HepG2 (cell line): ENCODE data around the gene SKIDA1. TPM values are rescaled to one million over a fixed set of nuclear protein-coding genes. Genes with fewer than 3 reads are reported as not detected.
A peak's percentile ranks its signal among the peaks of the same experiment; 100 is the strongest.

ENCODE experiments used
- ARNTL ChIP-seq: sonication (generic); formaldehyde crosslinking; IDR thresholded peaks from 2 replicates; pipeline ENCODE4 v1.4.0; 2020; ENCODE audit warnings: mild to moderate bottlenecking, missing genetic modification reagents
- CHD4 ChIP-seq: fragments of 200-600 bp; sonication (generic); IDR thresholded peaks from 2 replicates; pipeline ENCODE4 v1.7.0; 2017; ENCODE audit warnings: mild to moderate bottlenecking, low read length, borderline replicate concordance
- ELF1 ChIP-seq: sonication (generic); formaldehyde crosslinking; IDR thresholded peaks from 2 replicates; pipeline ENCODE4 v1.4.0; 2020; ENCODE audit warnings: missing genetic modification reagents
- FOSL2 ChIP-seq: sonication (generic); formaldehyde crosslinking; IDR thresholded peaks from 2 replicates; pipeline ENCODE4 v1.4.0; 2020; ENCODE audit warnings: missing genetic modification reagents
- NFYB ChIP-seq: sonication (generic); formaldehyde crosslinking; IDR thresholded peaks from 2 replicates; pipeline ENCODE4 v1.4.0; 2020; ENCODE audit warnings: missing genetic modification reagents
- NKX3-1 ChIP-seq: sonication (generic); formaldehyde crosslinking; IDR thresholded peaks from 2 replicates; pipeline ENCODE4 v1.5.0; 2020; ENCODE audit warnings: missing genetic modification reagents
- ONECUT2 ChIP-seq: sonication (generic); formaldehyde crosslinking; IDR thresholded peaks from 2 replicates; pipeline ENCODE4 v1.4.0; 2020; ENCODE audit warnings: missing genetic modification reagents
- PAWR ChIP-seq: sonication (generic); formaldehyde crosslinking; IDR thresholded peaks from 2 replicates; pipeline ENCODE4 v1.4.0; 2020; ENCODE audit warnings: missing genetic modification reagents, mild to moderate bottlenecking, borderline replicate concordance
- SOX13 ChIP-seq, 3 experiments: fragments of 450-650 bp in 1 of 3; sonication (generic) in 1 of 3; formaldehyde crosslinking in 1 of 3; IDR thresholded peaks in 2 of 3; conservative IDR thresholded peaks in 1 of 3; 2 replicates each; pipeline versions ENCODE4 v1.5.0 to v1.6.1; 2016 to 2020; ENCODE audit warnings: antibody characterized with exemption in 1 of 3, mild to moderate bottlenecking in 1 of 3, missing compliant biosample characterization in 1 of 3, missing genetic modification reagents in 1 of 3, moderate library complexity in 1 of 3
- STAT6 ChIP-seq: sonication (generic); formaldehyde crosslinking; IDR thresholded peaks from 2 replicates; pipeline ENCODE4 v1.4.0; 2020; ENCODE audit warnings: missing genetic modification reagents, mild to moderate bottlenecking, borderline replicate concordance
- ZBTB21 ChIP-seq: sonication (generic); formaldehyde crosslinking; IDR thresholded peaks from 2 replicates; pipeline ENCODE4 v1.4.0; 2020; ENCODE audit warnings: missing genetic modification reagents
- ZNF160 ChIP-seq: sonication (generic); formaldehyde crosslinking; IDR thresholded peaks from 2 replicates; pipeline ENCODE4 v1.8.0; 2022; ENCODE audit warnings: mild to moderate bottlenecking, inconsistent platforms, missing genetic modification reagents
- ZNF354B ChIP-seq: sonication (generic); formaldehyde crosslinking; IDR thresholded peaks from 2 replicates; pipeline ENCODE4 v1.8.0; 2022; ENCODE audit warnings: mild to moderate bottlenecking, missing genetic modification reagents
- ZNF367 ChIP-seq: sonication (generic); formaldehyde crosslinking; IDR thresholded peaks from 2 replicates; pipeline ENCODE4 v1.4.0; 2020; ENCODE audit warnings: missing genetic modification reagents, borderline replicate concordance
- ZNF629 ChIP-seq: sonication (generic); formaldehyde crosslinking; conservative IDR thresholded peaks from 2 replicates; pipeline ENCODE4 v1.5.0; 2020; ENCODE audit warnings: missing genetic modification reagents
- ZZZ3 ChIP-seq: sonication (generic); formaldehyde crosslinking; IDR thresholded peaks from 2 replicates; pipeline ENCODE4 v1.4.0; 2020; ENCODE audit warnings: missing genetic modification reagents, mild to moderate bottlenecking, borderline replicate concordance
- polyA plus RNA-seq, 8 experiments: library from polyadenylated mRNA; depleted of rRNA in 3 of 8; stranded (reverse) in 7 of 8; unstranded in 1 of 8; fragments of >200 nt; fragmentation: Illumina TruSeq in 4 of 8; extraction: Trizol in 4 of 8; gene quantifications; 2 replicates each; pipeline versions ENCODE4 v1.2.1 to v1.2.3, GENCODE V29; 2011 to 2016; ENCODE audit warnings: low read depth in 4 of 8, missing spikeins in 1 of 8, mixed read lengths in 1 of 8; ENCODE audit not compliant: insufficient read depth in 1 of 8
- total RNA-seq, 5 experiments: library from RNA; depleted of rRNA; stranded (reverse); fragments of >200 nt; fragmentation: Illumina TruSeq; extraction: Trizol; gene quantifications; 2 replicates each; pipeline ENCODE4 v1.2.3, GENCODE V29; 2016; ENCODE audit warnings: low read depth in 1 of 5
- TF ChIP-seq, protein P1 (sequence below): sonication (generic); formaldehyde crosslinking; IDR thresholded peaks from 2 replicates; pipeline ENCODE4 v1.4.0; 2020; ENCODE audit warnings: missing genetic modification reagents
- TF ChIP-seq, protein P2 (sequence below): sonication (generic); formaldehyde crosslinking; IDR thresholded peaks from 2 replicates; pipeline ENCODE4 v1.5.0; 2020; ENCODE audit warnings: missing genetic modification reagents
- TF ChIP-seq, protein P3 (sequence below): sonication (generic); formaldehyde crosslinking; IDR thresholded peaks from 2 replicates; pipeline ENCODE4 v1.5.1; 2020; ENCODE audit warnings: mild to moderate bottlenecking, missing genetic modification reagents, borderline replicate concordance

The SKIDA1 gene
- total and polyA plus RNA-seq, 2 of the 13 experiments (the other 11 are each of a cell fraction or from before 2014, with no cell fraction given): 0.73 to 1.5 TPM

DNA sequence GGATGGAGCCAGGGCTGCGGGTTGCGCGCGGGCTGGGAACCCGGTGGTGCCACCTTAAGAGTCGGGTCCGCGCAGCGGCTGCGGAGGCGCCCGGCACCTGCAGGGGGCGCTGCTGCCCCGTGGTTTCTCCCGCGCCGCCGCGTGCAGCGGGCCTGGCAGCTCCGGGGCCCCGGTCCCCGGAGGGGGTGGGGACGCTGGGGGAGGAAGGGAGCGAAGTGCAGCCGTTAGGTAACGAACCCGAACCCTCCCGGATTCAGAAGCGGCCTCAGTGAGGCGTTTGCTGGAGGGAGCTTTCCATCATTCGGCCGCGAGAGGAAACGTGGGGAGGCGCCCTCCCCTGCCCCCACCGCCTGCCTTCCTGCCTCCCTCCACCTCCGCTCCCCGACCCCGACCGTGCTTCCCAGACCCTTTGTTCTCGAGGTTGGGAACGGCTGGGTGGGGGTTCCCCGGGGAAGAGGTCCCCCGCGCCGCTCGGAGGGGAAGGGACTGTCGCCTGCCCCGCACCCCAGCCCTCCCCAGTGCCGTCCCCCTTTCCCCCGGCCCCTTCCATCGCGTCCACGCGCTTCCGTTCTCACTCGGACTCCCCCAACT, 29.6 kb downstream of the SKIDA1 start (continued):
- no peak for TF ChIP-seq ZBTB21 (CRISPR knock-in tag)
- no peak; the same call in none of the 2 replicates for TF ChIP-seq ZNF629 (CRISPR knock-in tag)
- no peak; the same call in 1 of the 2 replicates for TF ChIP-seq NFYB (CRISPR knock-in tag)
- peak; percentile 75 for TF ChIP-seq ZNF160 (CRISPR knock-in tag)
- TF ChIP-seq ARNTL: peak; percentile 91
- TF ChIP-seq, protein P1, sequence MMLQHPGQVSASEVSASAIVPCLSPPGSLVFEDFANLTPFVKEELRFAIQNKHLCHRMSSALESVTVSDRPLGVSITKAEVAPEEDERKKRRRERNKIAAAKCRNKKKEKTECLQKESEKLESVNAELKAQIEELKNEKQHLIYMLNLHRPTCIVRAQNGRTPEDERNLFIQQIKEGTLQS (CRISPR knock-in tag): peak; percentile 58; the same call in 1 of the 2 replicates
- TF ChIP-seq, protein P2, sequence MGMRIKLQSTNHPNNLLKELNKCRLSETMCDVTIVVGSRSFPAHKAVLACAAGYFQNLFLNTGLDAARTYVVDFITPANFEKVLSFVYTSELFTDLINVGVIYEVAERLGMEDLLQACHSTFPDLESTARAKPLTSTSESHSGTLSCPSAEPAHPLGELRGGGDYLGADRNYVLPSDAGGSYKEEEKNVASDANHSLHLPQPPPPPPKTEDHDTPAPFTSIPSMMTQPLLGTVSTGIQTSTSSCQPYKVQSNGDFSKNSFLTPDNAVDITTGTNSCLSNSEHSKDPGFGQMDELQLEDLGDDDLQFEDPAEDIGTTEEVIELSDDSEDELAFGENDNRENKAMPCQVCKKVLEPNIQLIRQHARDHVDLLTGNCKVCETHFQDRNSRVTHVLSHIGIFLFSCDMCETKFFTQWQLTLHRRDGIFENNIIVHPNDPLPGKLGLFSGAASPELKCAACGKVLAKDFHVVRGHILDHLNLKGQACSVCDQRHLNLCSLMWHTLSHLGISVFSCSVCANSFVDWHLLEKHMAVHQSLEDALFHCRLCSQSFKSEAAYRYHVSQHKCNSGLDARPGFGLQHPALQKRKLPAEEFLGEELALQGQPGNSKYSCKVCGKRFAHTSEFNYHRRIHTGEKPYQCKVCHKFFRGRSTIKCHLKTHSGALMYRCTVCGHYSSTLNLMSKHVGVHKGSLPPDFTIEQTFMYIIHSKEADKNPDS (CRISPR knock-in tag): peak; percentile 24; the same call in 1 of the 2 replicates
- TF ChIP-seq, protein P3, sequence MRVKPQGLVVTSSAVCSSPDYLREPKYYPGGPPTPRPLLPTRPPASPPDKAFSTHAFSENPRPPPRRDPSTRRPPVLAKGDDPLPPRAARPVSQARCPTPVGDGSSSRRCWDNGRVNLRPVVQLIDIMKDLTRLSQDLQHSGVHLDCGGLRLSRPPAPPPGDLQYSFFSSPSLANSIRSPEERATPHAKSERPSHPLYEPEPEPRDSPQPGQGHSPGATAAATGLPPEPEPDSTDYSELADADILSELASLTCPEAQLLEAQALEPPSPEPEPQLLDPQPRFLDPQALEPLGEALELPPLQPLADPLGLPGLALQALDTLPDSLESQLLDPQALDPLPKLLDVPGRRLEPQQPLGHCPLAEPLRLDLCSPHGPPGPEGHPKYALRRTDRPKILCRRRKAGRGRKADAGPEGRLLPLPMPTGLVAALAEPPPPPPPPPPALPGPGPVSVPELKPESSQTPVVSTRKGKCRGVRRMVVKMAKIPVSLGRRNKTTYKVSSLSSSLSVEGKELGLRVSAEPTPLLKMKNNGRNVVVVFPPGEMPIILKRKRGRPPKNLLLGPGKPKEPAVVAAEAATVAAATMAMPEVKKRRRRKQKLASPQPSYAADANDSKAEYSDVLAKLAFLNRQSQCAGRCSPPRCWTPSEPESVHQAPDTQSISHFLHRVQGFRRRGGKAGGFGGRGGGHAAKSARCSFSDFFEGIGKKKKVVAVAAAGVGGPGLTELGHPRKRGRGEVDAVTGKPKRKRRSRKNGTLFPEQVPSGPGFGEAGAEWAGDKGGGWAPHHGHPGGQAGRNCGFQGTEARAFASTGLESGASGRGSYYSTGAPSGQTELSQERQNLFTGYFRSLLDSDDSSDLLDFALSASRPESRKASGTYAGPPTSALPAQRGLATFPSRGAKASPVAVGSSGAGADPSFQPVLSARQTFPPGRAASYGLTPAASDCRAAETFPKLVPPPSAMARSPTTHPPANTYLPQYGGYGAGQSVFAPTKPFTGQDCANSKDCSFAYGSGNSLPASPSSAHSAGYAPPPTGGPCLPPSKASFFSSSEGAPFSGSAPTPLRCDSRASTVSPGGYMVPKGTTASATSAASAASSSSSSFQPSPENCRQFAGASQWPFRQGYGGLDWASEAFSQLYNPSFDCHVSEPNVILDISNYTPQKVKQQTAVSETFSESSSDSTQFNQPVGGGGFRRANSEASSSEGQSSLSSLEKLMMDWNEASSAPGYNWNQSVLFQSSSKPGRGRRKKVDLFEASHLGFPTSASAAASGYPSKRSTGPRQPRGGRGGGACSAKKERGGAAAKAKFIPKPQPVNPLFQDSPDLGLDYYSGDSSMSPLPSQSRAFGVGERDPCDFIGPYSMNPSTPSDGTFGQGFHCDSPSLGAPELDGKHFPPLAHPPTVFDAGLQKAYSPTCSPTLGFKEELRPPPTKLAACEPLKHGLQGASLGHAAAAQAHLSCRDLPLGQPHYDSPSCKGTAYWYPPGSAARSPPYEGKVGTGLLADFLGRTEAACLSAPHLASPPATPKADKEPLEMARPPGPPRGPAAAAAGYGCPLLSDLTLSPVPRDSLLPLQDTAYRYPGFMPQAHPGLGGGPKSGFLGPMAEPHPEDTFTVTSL (CRISPR knock-in tag): peak; percentile 46; the same call in 1 of the 2 replicates
- peak; percentile 97 for TF ChIP-seq ZNF354B
- TF ChIP-seq ZNF367 (CRISPR knock-in tag): no peak
- peak; percentile 56; the same call in 1 of the 2 replicates for TF ChIP-seq FOSL2 (CRISPR knock-in tag)
- TF ChIP-seq STAT6 (CRISPR knock-in tag): peak; percentile 87; the same call in 1 of the 2 replicates
- TF ChIP-seq NKX3-1 (CRISPR knock-in tag): no peak; the same call in 1 of the 2 replicates
- TF ChIP-seq CHD4: no peak
- no peak for TF ChIP-seq ZZZ3
- no peak for TF ChIP-seq ONECUT2 (CRISPR knock-in tag)
- TF ChIP-seq ELF1: peak; percentile 47
- no peak for TF ChIP-seq PAWR (CRISPR knock-in tag)
- TF ChIP-seq SOX13 (IDR thresholded peaks at IDR 0.05): peak; percentile 29; the same call in 1 of the 2 replicates
- TF ChIP-seq SOX13 (CRISPR knock-in tag; conservative IDR thresholded peaks at IDR 0.05 in 1 of 2, IDR thresholded peaks at IDR 0.05 in 1 of 2): peak in 1 of 2 experiments; percentile 83; a peak in 2 of 4 replicates
